Measurements from ENCODE around the gene ALDH5A1.

ALDH5A1 gene

GRCh38 chr6:24494821-24495795 is at the start of gene ALDH5A1:
TSS of gene ALDH5A1 (plus strand) at chr6:24494969. CDS start at chr6:24494997, 28 bp downstream.
- TF ChIP-seq GATA3 (IDR thresholded peaks at IDR 0.05; ENCODE audit: low read depth, low read length) (no peak), GATA2 (IDR thresholded peaks at IDR 0.05; ENCODE audit: low read depth, low read length) (no peak)

DNA sequence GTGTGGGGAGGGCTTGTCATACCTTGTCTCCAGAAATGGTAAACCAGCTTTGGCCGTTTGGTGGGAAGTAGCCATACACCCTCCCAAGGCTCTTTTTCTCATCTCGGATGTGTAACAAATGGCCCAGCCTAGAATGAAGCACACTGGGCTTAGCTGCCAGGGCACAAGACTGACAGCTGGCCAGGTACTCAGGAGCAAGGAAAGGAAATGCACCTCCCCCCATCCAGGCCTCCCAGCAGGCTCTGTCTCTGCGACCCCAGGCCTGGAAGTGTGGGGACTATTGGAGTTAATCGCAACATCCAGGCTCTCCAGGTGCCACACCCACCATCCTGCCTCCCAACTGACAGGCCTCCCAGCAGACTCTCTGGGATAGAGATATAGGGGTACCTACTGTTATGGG is 49.1 kb upstream of the ALDH5A1 start:
- TF ChIP-seq GATA3 (IDR thresholded peaks at IDR 0.05; ENCODE audit: low read depth, low read length) (no peak), GATA2 (IDR thresholded peaks at IDR 0.05; ENCODE audit: low read depth, low read length) (no peak)

GRCh38 chr6:24446670-24447069 is 48.1 kb upstream of the ALDH5A1 start:
- TF ChIP-seq GATA3 (IDR thresholded peaks at IDR 0.05; ENCODE audit: low read depth, low read length) (no peak), GATA2 (IDR thresholded peaks at IDR 0.05; ENCODE audit: low read depth, low read length) (no peak)

- TF ChIP-seq GATA2 (IDR thresholded peaks at IDR 0.05; ENCODE audit: low read depth, low read length) (no peak), GATA3 (IDR thresholded peaks at IDR 0.05; ENCODE audit: low read depth, low read length) (no peak)
Observed at GRCh38 chr6:24448396-24448795, 46.4 kb upstream of the ALDH5A1 start.

DNA sequence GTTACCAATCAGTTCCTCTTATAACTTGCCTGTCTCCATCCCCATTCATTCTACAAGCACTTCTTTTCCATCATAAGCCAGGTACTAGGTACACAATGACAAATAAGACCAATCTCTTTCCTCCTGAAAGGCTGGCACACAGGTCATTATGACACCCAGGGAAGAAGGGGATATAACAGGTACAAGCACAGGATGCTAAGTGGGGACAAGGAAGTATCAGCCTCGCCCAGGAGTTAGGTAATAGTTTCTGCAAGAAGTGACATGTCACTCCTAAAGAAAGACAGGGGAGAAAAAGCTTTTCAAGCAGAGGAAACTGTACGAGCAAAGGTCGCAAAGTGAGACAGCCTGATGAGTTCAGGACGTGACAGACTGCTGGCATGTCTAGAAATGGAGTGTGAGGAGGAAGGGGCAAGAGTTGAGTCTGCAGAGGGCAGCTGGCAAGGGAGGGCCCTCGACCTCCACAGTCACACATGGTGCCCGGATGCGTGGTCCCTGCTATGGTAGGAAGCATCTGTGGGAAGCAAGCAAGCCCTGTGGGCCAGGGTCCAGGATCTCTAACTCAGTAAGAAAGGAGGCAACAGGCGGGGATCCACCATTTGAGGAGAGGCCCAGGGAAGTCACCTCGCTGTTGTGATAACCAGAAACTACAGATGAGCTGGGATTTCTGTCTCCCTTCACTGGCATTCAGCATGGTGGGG is 45.8 kb upstream of the ALDH5A1 start:
- no peak for TF ChIP-seq GATA2 (IDR thresholded peaks at IDR 0.05; ENCODE audit: low read depth, low read length)
- no peak for TF ChIP-seq GATA3 (IDR thresholded peaks at IDR 0.05; ENCODE audit: low read depth, low read length)

- TF ChIP-seq GATA3 (IDR thresholded peaks at IDR 0.05; ENCODE audit: low read depth, low read length) (no peak), GATA2 (IDR thresholded peaks at IDR 0.05; ENCODE audit: low read depth, low read length) (peak; percentile 55)
Observed at GRCh38 chr6:24451581-24452388, 43.0 kb upstream of the ALDH5A1 start.

GRCh38 chr6:24453921-24454320 is 40.8 kb upstream of the ALDH5A1 start:
- TF ChIP-seq GATA2 (IDR thresholded peaks at IDR 0.05; ENCODE audit: low read depth, low read length), result no peak
- no peak for TF ChIP-seq GATA3 (IDR thresholded peaks at IDR 0.05; ENCODE audit: low read depth, low read length)

GRCh38 chr6:24454452-24454851 is 40.3 kb upstream of the ALDH5A1 start:
- TF ChIP-seq GATA3 (IDR thresholded peaks at IDR 0.05; ENCODE audit: low read depth, low read length), result no peak
- TF ChIP-seq GATA2 (IDR thresholded peaks at IDR 0.05; ENCODE audit: low read depth, low read length), result no peak

DNA sequence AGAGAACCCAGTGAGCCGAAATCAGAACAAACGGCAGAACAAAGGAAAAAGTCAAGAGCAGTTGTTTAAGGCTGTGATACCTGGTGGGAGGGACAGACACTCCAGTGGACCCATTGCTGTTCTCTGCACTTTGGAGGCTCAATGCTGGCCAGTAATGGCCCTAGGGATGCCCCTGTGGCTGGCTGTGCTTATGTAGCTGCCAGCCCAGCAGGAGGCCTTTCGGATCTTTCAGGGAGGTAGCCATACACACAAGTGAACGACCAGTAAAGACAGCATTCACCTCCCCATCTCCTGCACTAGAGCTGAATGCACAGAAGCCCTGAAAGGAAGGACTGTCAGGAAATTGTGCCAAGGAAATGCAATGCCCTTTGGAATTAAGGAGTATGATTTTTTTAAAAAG is 39.7 kb upstream of the ALDH5A1 start:
- no peak for TF ChIP-seq GATA2 (IDR thresholded peaks at IDR 0.05; ENCODE audit: low read depth, low read length)
- TF ChIP-seq GATA3 (IDR thresholded peaks at IDR 0.05; ENCODE audit: low read depth, low read length), result no peak

- TF ChIP-seq GATA2 (IDR thresholded peaks at IDR 0.05; ENCODE audit: low read depth, low read length) (no peak), GATA3 (IDR thresholded peaks at IDR 0.05; ENCODE audit: low read depth, low read length) (no peak)
Observed at GRCh38 chr6:24458134-24458533, 36.6 kb upstream of the ALDH5A1 start.

DNA sequence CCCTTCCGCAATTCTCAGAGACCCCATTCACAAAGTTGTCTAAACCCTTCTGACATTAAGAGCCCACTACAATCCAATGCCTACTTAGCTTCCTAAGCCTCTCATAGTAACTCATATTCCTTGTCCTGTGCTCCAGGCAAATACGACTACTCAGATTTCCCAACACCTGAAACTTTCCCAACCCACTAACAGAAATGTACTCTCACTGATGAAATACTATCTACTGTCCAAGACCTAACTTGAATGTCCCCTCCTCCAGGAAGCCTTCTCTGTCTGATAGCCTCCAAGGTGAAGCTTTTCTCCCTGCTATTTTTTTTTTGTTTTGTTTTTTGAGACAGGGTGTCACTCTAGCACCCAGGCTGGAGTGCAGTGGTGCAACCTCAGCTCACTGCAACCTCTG is 35.8 kb upstream of the ALDH5A1 start:
- TF ChIP-seq GATA3 (IDR thresholded peaks at IDR 0.05; ENCODE audit: low read depth, low read length) (no peak), GATA2 (IDR thresholded peaks at IDR 0.05; ENCODE audit: low read depth, low read length) (no peak)

DNA sequence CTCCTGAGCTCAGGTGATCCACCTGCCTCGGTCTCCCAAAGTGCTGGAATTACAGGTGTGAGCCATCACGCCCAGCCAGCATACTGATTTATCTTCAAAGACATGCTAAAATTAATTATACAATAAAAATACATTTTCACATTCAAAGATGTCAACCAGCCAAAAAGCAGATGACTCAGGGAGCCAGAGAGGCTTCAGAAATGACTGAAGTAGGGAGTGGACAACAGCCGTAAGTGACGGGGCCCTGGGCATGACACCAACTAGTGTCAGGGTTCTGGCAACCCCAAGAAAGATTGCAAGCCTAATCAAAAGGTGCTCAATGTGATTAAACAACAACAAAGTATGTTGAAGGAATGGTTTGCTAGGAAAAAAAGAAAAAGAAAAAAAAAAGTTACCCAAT is 33.8 kb upstream of the ALDH5A1 start:
- TF ChIP-seq GATA3 (IDR thresholded peaks at IDR 0.05; ENCODE audit: low read depth, low read length), result no peak
- TF ChIP-seq GATA2 (IDR thresholded peaks at IDR 0.05; ENCODE audit: low read depth, low read length), result no peak

- TF ChIP-seq GATA2 (IDR thresholded peaks at IDR 0.05; ENCODE audit: low read depth, low read length) (no peak), GATA3 (IDR thresholded peaks at IDR 0.05; ENCODE audit: low read depth, low read length) (no peak)
Observed at GRCh38 chr6:24464253-24465038, 30.3 kb upstream of the ALDH5A1 start.

All from SH-SY5Y (cell line).